Islet precursor cell (in vitro differentiated cells): ENCODE measurements around the gene RAB19.

ENCODE experiments used
- DNase-seq: peaks from one replicate; pipeline ENCODE4 v3.0.0-alpha.2; 2018

Gene RAB19, protein sequence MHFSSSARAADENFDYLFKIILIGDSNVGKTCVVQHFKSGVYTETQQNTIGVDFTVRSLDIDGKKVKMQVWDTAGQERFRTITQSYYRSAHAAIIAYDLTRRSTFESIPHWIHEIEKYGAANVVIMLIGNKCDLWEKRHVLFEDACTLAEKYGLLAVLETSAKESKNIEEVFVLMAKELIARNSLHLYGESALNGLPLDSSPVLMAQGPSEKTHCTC

DNA sequence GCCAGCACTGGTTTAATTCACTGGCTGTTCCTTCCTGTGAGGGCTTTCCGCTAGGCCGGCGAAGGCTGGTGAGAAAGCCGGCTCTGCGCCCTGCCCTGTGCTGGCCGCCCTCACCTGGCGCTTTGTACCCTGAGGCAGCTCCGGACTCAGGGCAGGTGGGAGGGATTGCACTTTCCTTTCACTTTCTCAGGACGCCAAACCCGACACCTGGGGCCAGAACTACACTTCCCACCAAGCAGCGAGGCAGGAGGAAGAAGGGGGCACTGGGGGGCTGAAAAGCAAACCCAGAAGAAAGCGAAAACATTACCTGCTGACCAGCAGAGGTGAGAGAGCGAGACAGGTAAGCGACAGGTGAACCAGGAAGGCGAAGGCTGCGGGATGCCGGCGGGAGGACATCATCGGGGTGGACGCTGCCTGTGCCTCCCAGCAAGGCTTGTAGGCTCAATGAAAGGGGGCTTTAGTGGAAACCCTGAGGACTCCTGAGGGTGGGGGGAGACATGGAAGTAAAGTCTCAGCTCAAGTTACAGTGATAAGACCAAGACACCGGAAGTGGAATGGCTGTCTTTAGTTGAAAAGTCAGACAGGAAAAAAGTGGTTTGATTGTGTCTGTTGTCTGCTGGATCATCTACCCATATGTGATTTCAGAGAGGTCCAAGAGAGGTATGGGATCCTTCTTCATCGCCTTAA, at the start of gene RAB19:
Gene RAB19, plus strand, starts transcription at position 181 of the 687 bp plus-strand sequence. CDS start 3,589 bp downstream, outside the sequence.
- peak; percentile 80 for DNase-seq

DNA sequence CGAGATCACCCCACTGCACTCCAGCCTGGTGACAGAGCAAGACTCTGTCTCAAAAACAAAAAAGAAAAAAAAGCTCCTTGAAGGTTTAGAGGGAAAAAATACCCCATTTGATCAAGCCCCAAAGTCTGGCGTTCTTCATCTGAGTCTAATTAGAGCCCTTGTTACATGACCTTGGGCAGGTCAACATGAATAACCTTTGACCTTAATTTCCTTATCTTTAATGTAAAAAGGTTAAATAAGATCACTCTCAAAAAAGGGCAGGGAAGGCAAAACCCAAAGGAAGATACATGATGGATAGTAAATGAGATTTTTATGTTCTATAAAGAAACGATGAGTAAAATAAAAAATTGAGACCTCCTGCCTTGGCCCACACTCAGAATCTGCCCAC, 45.8 kb upstream of the RAB19 start:
- no peak for DNase-seq

DNA sequence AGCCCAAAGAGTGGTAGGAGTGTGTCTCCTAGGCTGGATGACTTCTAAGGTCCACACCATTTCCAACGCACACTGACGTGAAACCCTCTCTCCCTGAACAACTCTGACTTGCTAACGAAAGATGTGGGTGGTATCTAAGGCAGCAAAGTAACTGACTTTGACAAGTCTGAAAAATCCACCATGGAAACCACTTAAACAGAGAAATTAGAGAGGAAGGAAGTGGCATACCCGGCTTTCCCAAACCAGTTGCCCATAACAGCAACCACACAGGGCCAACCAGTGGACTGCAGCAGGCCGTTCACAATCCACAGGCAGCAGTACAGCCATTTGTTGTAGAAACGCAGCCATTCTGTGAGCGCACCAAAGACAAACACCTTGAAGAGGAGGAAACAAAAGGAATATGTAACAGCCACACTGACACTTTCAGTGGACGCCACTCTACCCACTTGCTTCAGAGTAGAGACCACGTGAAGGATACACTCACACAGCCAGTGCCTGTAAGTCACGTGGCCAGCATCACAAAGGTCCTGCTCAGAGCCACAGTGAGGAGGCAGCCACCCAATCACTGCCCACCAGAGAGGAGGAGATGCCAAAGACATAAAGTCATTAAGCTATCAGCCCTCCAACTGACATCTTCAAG, 45.3 kb upstream of the RAB19 start:
- DNase-seq = no peak

DNA sequence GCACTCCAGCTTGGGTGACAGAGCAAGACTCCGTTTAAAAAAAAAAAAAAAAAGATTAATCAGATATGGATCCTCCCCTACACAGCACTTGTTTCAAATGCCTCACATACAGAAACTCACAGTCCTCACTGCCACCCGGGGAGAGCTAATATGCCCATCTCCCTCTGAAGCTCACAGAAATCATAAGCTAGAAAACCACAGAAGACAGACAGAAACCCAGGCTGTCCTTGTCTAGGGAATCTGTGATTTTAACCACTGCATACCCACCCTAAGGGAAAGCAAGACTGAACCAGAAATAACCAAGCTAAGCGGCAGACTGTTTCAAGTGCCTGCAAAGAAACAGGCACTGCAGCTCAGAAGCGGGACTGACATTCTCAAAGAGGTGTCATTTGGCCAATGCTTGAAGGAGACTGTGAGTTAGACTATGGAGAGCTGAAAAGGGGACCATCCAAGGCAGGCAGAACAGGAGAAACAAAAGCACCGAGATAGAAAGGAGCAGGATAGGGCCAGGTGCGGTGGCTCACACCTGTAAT, 43.1 kb upstream of the RAB19 start:
- no peak for DNase-seq

DNA sequence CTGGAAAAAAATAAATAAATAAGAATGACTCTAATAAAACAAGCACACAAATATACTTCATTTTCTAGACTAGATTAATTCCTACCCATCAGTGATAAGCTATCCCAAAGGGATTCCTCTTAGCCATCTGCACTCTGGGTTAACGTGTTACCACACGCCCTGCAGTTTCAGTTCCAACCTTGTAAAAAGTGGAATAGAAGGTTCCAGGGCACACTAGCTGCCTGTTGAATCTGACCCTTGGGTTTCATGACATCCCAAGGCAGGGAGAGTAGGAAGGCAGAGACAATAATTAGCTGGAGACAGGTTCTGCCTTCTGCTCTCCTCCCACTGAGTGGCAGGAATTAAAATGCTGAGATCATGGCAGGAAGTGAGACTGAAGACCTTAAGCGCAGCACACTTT, 39.0 kb upstream of the RAB19 start:
- no peak for DNase-seq

DNA sequence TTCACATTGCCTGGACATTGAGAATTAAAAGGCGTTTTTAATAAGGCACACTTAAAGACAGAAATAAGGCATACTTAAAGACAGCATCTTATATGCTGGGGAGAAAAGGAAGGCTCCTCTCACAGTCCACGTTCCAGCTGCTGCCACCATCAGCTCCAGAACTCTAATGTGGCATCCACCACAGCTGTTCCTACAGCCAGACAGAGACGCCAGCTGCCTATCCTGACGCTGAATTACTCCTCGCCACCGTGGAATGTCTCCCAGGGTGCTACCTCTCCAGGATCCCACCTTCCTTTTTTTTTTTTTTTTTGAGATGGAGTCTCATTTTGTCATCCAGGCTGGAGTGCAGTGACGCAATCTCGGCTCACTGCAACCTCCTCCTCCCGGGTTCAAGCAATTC, 36.3 kb upstream of the RAB19 start:
- DNase-seq = no peak

DNA sequence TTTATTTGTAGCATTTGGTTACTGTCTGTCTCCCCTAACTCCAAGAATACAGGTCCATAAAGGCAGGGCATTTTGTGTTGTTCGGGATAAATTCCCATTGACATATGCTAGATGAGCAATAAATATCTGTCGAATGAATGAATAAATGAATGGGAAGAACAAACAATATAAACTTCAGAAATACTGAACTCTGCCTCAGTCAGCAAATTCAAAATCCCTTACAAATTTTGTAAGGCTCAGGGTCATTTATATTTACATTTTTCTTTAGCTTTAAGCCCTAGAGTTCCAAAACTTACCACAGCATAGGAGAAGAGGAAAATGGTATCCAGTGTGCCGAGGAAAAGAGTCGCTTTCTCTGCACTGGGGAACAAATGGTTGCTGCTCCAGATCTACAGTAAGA, 34.6 kb upstream of the RAB19 start:
- no peak for DNase-seq

DNA sequence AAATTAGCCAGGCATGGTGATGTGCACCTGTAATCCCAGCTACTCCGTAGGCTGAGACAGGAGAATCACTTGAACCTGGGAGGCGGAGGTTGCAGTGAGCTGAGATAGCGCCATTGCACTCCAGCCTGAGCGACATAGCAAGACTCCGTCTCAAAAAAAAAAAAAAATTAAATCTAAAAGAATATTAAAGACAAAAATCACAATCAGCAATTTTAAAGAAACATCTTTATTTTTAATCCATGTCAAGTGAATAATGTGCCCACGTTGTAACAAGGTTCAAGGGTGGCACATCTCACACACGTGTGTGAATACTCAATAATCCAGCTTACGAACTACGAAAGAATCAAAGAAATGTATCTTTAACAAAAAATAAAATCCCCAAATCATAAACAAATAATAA, 28.5 kb upstream of the RAB19 start:
- no peak for DNase-seq

DNA sequence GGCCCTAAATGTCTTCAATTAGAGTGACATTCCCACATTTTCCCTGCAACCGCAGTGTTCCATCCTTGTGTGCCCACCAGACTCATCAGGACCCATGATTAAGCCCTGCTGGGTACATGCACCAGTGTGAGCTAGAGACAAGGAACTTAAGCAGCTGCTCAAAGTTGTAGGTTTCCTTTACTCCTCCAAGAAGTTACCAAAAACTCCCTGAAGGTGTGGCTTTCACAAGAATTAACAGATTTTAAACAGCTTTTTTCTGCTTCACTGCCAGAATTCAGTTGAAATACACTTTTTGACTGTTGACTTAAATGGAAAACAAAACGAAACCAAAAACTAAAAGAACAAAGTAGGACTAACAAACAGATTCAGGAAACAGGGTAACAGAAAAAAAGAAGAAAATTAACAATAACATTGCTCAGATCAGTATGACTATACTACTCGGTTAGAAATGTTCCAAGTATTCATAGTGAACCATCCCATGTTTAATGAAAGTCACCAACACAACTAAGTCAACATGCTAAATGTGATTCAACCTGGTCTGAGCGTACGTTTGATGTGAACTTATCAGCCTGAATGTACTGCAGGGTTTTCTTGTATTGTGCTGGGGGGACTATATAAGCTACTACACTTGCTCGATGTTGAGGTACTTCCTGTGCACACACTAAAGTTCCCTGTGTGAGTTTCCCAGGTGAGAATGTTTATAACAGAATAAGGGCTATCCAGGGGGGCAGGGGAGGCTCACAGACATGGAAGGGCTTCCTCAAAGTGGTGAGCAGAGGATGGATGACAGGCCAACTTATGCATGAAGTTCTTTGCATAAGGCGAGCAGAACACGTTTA, 27.7 kb upstream of the RAB19 start:
- no peak for DNase-seq

DNA sequence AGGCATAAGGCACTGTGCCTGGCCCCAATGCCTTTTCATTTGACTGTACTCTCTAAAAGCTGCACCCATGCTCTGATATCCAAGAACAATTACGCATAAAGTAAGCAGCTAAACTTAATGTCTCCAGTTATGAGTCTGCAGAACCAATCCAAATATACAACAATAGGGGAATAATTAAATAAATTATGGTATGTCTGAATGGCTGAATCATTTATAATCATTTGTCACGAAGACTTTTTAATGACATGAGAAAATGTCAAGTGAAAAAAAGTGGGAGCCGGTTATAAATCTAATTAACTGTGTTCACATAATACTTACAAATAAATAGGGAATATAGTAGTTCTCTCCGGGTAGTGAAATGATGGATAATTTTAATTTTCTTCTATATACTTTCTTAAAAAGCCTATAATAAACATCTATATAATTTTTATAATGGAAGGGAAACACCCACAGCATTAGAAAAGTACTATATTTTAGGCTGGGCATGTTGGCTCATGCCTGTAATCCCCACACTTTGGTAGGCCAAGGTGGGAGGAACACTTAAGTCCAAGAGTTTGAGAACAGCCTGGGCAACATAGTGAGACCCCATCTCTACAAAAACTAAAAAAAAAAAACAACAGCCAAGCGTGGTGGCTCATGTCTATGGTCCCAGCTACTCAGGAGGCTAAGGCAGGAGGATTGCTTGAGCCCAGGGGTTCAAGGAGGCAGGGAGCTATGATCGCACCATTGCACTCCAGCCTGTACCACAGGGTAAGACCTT, 19.7 kb upstream of the RAB19 start:
- DNase-seq = no peak

DNA sequence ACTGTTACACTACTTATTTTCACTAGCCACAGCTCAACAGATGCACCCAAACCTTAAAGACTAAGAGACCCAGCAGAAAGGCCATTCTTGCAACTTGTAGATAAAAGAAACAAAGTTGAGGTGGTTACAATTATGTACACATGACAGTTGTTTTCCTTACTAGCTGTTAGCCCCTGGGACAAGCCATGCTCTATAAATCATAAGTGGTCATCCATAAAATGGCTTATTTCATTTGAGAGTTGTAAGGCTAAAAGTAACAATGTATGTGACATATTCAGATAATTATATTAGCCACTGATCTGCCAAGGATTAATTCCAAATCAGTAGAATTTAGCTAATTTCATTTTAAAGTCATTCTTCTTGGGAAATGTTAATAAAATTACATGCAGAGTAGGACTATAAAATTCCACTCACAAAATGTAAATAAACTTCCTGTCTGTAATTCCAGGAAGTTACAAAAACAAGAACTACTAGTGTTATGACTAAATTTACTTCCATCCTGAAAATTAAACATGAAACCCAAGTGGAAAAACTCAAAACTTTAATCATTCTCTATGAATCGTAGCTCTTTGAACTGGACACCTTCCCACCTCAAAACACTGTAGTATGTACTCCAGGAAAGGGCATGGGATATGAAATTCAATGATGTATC, 18.8 kb upstream of the RAB19 start:
- DNase-seq = no peak

DNA sequence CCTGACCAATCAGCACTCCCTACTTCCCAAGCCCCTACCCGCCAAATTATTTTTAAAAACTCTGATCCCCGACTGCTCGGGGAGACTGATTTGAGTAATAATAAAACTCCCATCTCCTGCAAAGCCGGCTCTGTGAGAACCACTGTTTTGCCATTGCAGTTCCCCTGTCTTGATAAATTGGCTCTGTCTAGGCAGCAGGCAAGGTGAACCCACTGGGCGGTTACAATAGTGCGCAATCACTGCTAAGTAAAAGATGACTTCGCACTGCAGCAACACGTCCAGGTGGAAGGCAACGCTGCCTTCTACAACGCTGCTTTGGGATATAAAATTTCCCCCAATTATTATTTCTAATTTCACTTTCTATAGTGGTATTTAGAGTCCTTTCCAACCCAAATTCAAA, 14.4 kb upstream of the RAB19 start:
- no peak for DNase-seq

DNA sequence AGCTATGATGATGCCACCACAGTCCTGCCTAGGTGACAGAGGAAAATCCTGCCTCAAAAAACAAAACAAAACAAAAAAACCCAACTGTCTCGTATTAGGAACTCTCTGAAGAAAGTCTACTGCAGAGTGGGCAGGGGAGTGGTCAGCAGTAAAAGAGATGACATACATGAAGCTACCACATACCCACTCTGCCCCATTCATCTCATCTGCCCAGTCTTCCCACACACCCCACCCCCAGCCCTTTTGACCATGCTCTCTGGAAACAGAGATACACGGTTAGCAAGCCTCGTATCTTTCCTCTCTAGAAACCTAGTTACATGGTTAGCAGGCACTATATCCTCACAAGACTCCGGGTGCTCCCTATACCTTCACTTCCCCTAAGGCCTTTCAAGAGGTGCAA, 13.8 kb upstream of the RAB19 start:
- DNase-seq = no peak

DNA sequence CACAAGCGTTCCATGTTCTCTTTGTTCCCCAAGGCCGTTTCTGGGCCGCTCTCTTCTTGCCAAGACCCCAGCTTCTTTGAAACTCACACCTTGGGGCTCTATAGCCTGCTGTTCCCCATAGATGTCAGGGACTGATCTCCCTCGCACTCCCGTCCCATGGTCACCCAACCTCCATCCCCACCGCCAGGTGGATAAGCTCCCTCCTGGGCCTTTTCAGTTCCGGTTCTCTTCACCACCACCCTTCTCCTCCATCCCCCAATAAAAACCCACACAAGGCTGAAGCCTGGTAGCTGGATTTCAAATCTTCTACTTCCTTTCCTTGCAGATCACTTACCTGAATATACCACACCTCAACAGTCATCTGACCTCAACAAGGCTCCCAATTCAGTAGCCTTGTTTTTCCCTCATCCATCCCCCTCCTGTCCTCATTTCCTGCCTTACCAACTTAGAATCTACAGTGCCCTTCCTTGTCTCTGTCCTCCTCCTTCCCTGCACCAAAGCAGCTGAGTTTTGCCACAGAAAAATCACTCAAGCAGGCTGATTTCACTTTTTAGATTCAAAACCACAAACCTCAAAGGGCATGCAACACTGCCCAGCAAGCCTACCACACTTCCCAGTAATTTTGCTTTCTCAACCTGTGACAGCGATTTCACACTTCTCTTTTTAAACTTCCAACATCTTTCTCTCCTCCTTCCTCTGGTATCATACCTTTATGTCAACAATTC, 13.2 kb upstream of the RAB19 start:
- no peak for DNase-seq

DNA sequence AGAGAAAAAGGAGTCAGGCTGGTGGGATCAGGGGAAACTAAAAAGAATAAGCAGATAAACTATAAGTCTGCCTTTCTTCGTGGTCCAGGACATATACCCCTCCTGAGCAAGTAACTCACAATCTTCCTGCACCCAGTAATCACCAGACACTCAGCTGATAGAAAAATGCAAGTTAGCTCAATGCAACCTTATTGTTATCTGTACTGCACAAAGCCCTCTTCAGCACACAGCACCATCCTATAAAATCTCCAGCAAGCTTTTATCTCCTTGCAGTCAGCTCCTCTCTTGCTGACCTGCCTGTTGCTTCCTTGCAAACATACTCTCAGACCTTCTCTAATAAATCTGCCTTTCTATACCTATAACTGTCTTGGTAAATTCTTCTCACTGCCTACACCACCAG, 12.2 kb upstream of the RAB19 start:
- no peak for DNase-seq

DNA sequence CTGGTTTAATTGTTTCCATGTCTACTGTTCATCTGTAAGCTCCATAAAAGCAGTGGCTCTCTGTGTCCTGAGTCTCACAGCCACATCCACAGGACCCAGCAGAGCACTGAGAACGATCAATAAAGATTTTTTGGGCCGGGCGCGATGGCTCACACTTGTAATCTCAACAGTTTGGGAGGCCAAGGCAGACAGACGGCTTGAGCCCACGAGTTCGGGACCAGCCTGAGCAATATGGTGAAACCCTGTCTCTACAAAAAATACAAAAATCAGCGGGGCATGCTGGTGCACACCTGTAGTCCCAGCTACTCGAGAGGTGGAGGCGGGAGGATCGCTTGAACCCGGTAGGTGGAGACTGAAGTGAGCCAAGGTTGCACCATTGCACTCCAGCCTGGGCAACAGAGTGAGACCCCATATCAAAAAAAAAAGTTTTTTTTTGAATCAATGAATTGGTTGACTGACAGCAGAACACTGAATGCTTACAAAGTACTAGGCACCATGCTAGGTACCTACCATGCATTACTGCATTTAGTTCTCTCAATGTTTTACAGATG, 10.0 kb upstream of the RAB19 start:
- no peak for DNase-seq

DNA sequence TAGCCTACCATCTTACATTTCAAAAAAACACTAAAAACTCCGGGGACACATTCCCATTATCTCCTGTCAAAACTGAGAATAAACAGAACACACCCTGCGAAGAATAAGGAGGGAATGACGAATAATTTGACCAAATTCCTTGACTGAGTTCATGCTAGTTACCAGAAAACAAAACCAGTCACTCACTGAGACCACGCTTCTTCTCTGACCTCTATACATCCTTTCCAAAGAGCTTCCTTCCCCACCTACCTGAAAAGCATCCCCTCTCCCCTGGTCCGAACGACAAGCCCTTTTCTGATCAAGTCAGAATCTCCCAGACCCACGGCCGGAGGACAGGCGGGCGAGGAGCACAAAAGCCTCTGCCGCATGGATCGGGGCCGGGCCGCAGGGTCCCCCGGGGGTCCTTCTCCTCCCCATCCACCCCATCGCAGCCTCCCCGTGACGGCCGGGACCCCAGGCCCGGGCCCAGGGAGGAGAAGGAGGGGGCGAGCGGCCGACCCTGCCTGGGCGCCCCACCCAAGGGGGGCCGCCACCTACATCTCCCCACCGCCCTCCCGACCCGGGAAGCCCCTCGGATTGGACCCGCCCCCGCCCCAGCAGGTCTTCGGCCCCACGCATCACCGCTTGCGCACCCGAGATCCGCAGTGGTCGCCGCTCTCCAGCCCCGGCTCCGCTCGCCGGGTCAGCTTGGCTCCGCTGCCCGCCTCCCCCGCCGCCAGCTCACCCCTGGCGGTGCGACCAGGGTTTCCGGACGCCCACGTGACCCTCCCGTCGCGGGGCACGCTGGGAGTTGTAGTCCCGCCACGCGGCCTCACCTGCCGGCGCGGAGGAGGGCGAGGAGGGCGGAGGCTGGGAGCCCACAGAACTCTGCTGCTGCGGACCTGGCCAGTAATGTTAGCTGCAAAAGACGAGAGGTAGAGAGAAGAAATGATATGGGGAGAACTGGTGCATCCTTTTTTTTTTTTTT, 5.8 kb upstream of the RAB19 start, which contains the start of gene SLC37A3:
Gene SLC37A3, minus strand, starts transcription at position 747 of the 967 bp plus-strand sequence. CDS start 16,004 bp downstream, outside the sequence.
- peak; percentile 93 for DNase-seq

DNA sequence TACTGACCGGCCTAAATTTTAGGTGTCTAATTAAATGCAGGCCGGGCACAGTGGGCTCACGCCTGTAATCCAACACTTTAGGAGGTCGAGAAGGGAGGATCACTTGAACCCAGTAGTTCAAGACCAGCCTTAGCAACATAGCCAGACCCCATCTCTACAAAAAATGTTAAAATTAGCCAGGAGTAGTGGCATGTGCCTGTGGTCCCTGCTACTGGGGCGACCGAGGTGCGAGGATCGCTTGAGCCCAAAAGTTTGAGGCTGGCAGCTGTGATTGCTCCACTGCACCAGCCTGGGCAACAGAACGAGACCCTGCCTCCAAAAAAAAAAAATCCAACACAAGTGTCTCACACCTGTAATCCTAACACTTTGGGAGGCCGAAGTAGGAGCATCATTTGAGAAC, 5.0 kb upstream of the RAB19 start:
- no peak for DNase-seq

DNA sequence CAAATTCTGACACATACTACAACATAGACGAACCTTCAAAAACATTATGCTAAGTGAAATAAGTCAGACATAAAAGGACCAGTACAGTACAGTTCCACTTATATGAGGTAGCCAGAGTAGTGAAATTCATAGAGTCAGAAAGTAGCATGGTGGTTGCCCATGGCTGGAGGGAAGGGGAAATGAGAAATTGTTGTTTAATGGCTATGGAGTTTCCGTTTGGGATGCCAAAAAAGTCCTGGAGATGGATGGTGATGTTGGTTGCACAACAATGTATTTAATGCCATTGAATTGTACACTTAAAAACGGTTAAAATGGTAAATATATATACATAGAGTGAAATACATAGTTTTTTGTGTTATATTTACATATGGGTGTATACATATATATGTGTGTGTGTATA, 3.5 kb upstream of the RAB19 start:
- DNase-seq = no peak
